ENCODE measurements around the gene PIGS.

GRCh38 chr17:28521311-28522085 lies 49.8 kb downstream of the PIGS start:
- TF ChIP-seq EZH2 (IDR thresholded peaks at IDR 0.05; ENCODE audit: insufficient read depth, poor library complexity, severe bottlenecking) (no peak), EZH2phosphoT487 (IDR thresholded peaks at IDR 0.05; ENCODE audit: insufficient read depth, low read depth) (no peak)
